ENCODE results near the gene RESP18. TPM values are rescaled to one million over a fixed set of nuclear protein-coding genes. Genes with fewer than 3 reads are reported as not detected.
A peak's percentile ranks its signal among the peaks of the same experiment; 100 is the strongest.

Gene RESP18
- total and polyA plus RNA-seq, 2 of the 4 experiments (the other 2 are of a cell fraction): not detected

- Histone ChIP-seq H3K4me3 (ENCODE audit: insufficient read depth, low read depth, low read length) (no peak overlapping the region), H2BK120ac (ENCODE audit: low read depth, low read length) (no peak overlapping the region), H4K8ac (ENCODE audit: low read depth in 2 of 2, low read length in 2 of 2) (no peak overlapping the region), H2AK5ac (ENCODE audit: low read depth, low read length) (no peak overlapping the region), H4K20me1 (ENCODE audit: insufficient read depth, low read length) (peaks cover 6% of the 10 kb centered on the region; the same call in 1 of the 2 replicates), H3K9me3 (ENCODE audit: control insufficient read depth, insufficient read depth, low read length) (no peaks in the 10 kb centered on the region), H2BK20ac (ENCODE audit: low read depth, low read length) (no peak overlapping the region), H3K56ac (ENCODE audit: extremely low read depth, insufficient read depth, low read length) (no peak overlapping the region), H2BK15ac (ENCODE audit: low read depth, low read length) (no peak overlapping the region), H3K27me3 (ENCODE audit: control insufficient read depth, insufficient read depth, low read length) (no peaks in the 10 kb centered on the region), H3K4ac (ENCODE audit: low read depth, low read length) (no peak overlapping the region), H3K79me1 (ENCODE audit: low read depth in 1 of 2, low read length in 2 of 2) (peaks cover 16 to 30% of the 10 kb centered on the region in 2 experiments), H3K9ac (ENCODE audit: low read depth, low read length) (no peak overlapping the region), H3K18ac (ENCODE audit: low read depth, low read length) (no peak overlapping the region), H3K27ac (ENCODE audit: insufficient read depth, low read length) (no peak overlapping the region), H4K91ac (ENCODE audit: insufficient read depth, low read depth, low read length) (no peak overlapping the region), H2AK9ac (replicated peaks; ENCODE audit: low read depth, low read length, poor library complexity) (no peak overlapping the region), H2BK5ac (ENCODE audit: low read depth, low read length, poor library complexity, severe bottlenecking) (no peak overlapping the region), H3K23ac (ENCODE audit: low read depth, low read length) (no peak overlapping the region), H3K4me2 (ENCODE audit: low read depth, low read length) (no peak overlapping the region), H3K9me1 (ENCODE audit: insufficient read depth, low read length) (peaks cover 8% of the 10 kb centered on the region), H4K5ac (ENCODE audit: low read depth, low read length) (no peak overlapping the region), H3K36me3 (ENCODE audit: control insufficient read depth, insufficient read depth, low read length) (peaks cover 57% of the 10 kb centered on the region), H3K14ac (replicated peaks; ENCODE audit: low read depth, low read length) (no peak overlapping the region), H3K4me1 (ENCODE audit: control insufficient read depth, insufficient read depth, low read length) (peaks cover 18% of the 10 kb centered on the region), H2AFZ (replicated peaks; ENCODE audit: low read length, poor library complexity) (no peak overlapping the region)
- ChIA-PET CTCF (interaction anchor here (2.8 kb wide), 1 partner anchor 12 kb away, joined by 11 read pairs; no protein-coding TSS in a partner anchor), POLR2A (ENCODE audit: unreplicated experiment) (interaction anchor here (1.0 kb wide), 1 partner anchor 106 kb away, joined by 3 read pairs; the partner anchor contains the start of gene CNPPD1)
- no peak for DNase-seq
- in situ Hi-C loops (cut with MboI; ENCODE audit: low sequenced_read_pairs): no loop called here
- TF ChIP-seq RCOR1 (IDR thresholded peaks at IDR 0.05; ENCODE audit: insufficient replicate concordance, low read length) (no peak), BHLHE40 (IDR thresholded peaks at IDR 0.05; ENCODE audit: low read depth, low read length) (no peak), POLR2A (IDR thresholded peaks at IDR 0.05; ENCODE audit: low read depth, low read length) (peak; percentile 39; the same call in 1 of the 2 replicates), MAZ (IDR thresholded peaks at IDR 0.05; ENCODE audit: borderline replicate concordance, low read depth, low read length) (no peak), ELK1 (IDR thresholded peaks at IDR 0.05; ENCODE audit: borderline replicate concordance, low read depth, low read length) (no peak), RAD21 (IDR thresholded peaks at IDR 0.05; ENCODE audit: low read length) (no peak)
- BruUV-seq (replicated peaks): no TSS peak
- WGBS, 2 experiments (ENCODE audit: extremely low coverage in 2 of 2, insufficient read length in 1 of 2): no CpG with 5 or more reads among the region's 5 CpGs
- dilution Hi-C loops (cut with HindIII; ENCODE audit: low sequenced_read_pairs, unreplicated experiment): no loop called here
- intact Hi-C loops (cut with micrococcal nuclease): no loop called here
- ATAC-seq (ENCODE audit: low read depth): no peak
Measured at GRCh38 chr2:219282375-219282774, 50.2 kb downstream of the RESP18 start.

Measured in IMR-90 (cell line).